A673 (cell line): Measurements from ENCODE around the gene SHROOM3.

Experiments used
- EZH2 ChIP-seq: fragments of 200-600 bp; sonication (generic); IDR thresholded peaks from 2 replicates; pipeline ENCODE4 v1.6.1; 2017; ENCODE audit warnings: borderline replicate concordance, low read depth, mild to moderate bottlenecking, mixed read lengths, antibody characterized with exemption, low read length; ENCODE audit not compliant: poor library complexity, severe bottlenecking
- TF ChIP-seq, protein P1 (sequence below): fragments of 300-800, 200-600 bp; sonication (generic); conservative IDR thresholded peaks from 2 replicates; pipeline ENCODE4 v1.5.1; 2017; ENCODE audit warnings: low read depth, mild to moderate bottlenecking, antibody characterized with exemption, low read length, moderate library complexity, mixed read lengths

DNA sequence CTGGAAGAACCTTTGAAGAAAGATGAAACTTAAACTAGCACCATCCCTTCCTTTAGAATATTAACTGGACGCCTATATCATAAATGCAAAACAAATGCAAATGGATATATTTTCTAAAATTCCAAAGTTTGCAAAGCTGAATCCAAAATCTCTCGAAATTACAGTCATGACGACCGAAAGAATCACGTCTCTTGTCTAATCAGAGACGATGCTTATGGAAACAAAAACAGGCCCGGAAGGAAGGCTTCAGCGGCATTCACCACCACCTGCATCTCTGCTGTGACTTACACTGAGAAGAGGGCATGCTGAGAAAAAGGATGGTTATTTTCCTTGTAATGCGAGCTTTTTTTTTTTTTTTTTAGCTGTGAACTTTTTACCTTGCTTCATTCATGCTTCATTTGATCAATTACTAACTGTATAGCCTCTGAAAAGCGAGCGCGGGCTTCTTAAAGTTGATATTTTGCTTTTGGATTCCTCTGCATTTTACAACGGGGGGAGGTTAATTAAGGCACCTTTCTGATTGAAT is 253.7 kb downstream of the SHROOM3 start:
- TF ChIP-seq EZH2: no peak
- TF ChIP-seq, protein P1, sequence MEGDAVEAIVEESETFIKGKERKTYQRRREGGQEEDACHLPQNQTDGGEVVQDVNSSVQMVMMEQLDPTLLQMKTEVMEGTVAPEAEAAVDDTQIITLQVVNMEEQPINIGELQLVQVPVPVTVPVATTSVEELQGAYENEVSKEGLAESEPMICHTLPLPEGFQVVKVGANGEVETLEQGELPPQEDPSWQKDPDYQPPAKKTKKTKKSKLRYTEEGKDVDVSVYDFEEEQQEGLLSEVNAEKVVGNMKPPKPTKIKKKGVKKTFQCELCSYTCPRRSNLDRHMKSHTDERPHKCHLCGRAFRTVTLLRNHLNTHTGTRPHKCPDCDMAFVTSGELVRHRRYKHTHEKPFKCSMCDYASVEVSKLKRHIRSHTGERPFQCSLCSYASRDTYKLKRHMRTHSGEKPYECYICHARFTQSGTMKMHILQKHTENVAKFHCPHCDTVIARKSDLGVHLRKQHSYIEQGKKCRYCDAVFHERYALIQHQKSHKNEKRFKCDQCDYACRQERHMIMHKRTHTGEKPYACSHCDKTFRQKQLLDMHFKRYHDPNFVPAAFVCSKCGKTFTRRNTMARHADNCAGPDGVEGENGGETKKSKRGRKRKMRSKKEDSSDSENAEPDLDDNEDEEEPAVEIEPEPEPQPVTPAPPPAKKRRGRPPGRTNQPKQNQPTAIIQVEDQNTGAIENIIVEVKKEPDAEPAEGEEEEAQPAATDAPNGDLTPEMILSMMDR: no peak
